Endothelial cell of umbilical vein (primary cell): ENCODE data around the gene DDX17.

Experiments
- EZH2 ChIP-seq: IDR thresholded peaks from 2 replicates; pipeline ENCODE4 v1.6.1; 2012; ENCODE audit warnings: borderline replicate concordance, low read depth, mild to moderate bottlenecking, moderate library complexity, low read length, inconsistent platforms; ENCODE audit not compliant: severe bottlenecking
- JUN ChIP-seq: IDR thresholded peaks from 2 replicates; pipeline ENCODE4 v1.6.1; 2011; ENCODE audit warnings: borderline replicate concordance, low read depth; ENCODE audit not compliant: insufficient read length, insufficient read depth
- MYC ChIP-seq: IDR thresholded peaks from one replicate; pipeline ENCODE4 v1.6.1; 2011; ENCODE audit warnings: mild to moderate bottlenecking, low read depth, low read length
- POLR2AphosphoS5 ChIP-seq: IDR thresholded peaks from 2 replicates; pipeline ENCODE4 v1.6.1; 2012; ENCODE audit warnings: low read depth, mild to moderate bottlenecking, control low read depth, low read length, moderate library complexity; ENCODE audit not compliant: insufficient read depth
- TF ChIP-seq, protein P1 (sequence below), 2 donors: IDR thresholded peaks; 1 replicate in 1 of 2; 2 replicates in 1 of 2; pipeline ENCODE4 v1.5.1; 2011; ENCODE audit warnings: low read length in 2 of 2, mild to moderate bottlenecking in 2 of 2, moderate library complexity in 2 of 2, control low read depth in 1 of 2, inconsistent platforms in 1 of 2, low read depth in 1 of 2; ENCODE audit not compliant: insufficient read depth in 1 of 2; ENCODE audit errors: extremely low read depth in 1 of 2

- TF ChIP-seq JUN, result no peak
- TF ChIP-seq, protein P1, sequence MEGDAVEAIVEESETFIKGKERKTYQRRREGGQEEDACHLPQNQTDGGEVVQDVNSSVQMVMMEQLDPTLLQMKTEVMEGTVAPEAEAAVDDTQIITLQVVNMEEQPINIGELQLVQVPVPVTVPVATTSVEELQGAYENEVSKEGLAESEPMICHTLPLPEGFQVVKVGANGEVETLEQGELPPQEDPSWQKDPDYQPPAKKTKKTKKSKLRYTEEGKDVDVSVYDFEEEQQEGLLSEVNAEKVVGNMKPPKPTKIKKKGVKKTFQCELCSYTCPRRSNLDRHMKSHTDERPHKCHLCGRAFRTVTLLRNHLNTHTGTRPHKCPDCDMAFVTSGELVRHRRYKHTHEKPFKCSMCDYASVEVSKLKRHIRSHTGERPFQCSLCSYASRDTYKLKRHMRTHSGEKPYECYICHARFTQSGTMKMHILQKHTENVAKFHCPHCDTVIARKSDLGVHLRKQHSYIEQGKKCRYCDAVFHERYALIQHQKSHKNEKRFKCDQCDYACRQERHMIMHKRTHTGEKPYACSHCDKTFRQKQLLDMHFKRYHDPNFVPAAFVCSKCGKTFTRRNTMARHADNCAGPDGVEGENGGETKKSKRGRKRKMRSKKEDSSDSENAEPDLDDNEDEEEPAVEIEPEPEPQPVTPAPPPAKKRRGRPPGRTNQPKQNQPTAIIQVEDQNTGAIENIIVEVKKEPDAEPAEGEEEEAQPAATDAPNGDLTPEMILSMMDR (IDR thresholded peaks at IDR 0.05; ENCODE audit: extremely low read depth in 1 of 2, insufficient read depth in 1 of 2, low read depth in 1 of 2, low read length in 2 of 2), result no peak
- no peak for TF ChIP-seq POLR2AphosphoS5
- no peak for TF ChIP-seq EZH2
- TF ChIP-seq MYC, result no peak
Measured at GRCh38 chr22:38501797-38502672, 4.1 kb downstream of the DDX17 start.
